Stimulated activated naive B cell treated with anti-CD40 and anti-IgM and Interleukin-4, amounts not matched to agents 10 μg/mL and 1 μg/mL and 100 μg/mL, for 72 hours (primary cell): ENCODE measurements around the gene MACROH2A2.
"Not testable (repeated sequence)": the region's sequence is repeated elsewhere in the genome, so short reads cannot be mapped to it uniquely, and the experiment has no call there.

Experiments
- ATAC-seq, 2 donors: fragments of 150-1000 bp; cut with Tn5 transposase; replicated peaks; 2 replicates each; pipeline ENCODE4 v1.10.0; 2021; ENCODE audit warnings: moderate library complexity in 1 of 2
- DNase-seq: peaks from one replicate; pipeline ENCODE4 v3.0.0; 2021
- H3K27ac Mint-ChIP-seq: one replicate; pipeline ENCODE4 v1.8.0; 2022; ENCODE audit warnings: mild to moderate bottlenecking, mixed read lengths
- H3K27me3 Mint-ChIP-seq, 2 donors: one replicate each; pipeline ENCODE4 v1.8.0; 2022; ENCODE audit warnings: mixed read lengths in 2 of 2
- H3K36me3 Mint-ChIP-seq, 2 donors: one replicate each; pipeline ENCODE4 v1.8.0; 2022; ENCODE audit warnings: mixed read lengths in 2 of 2, mild to moderate bottlenecking in 1 of 2
- H3K4me1 Mint-ChIP-seq, 2 donors: one replicate each; pipeline ENCODE4 v1.8.0; 2022; ENCODE audit warnings: mixed read lengths in 2 of 2, mild to moderate bottlenecking in 1 of 2
- H3K4me3 Mint-ChIP-seq, 2 donors: one replicate each; pipeline ENCODE4 v1.8.0; 2022; ENCODE audit warnings: mild to moderate bottlenecking in 2 of 2, mixed read lengths in 2 of 2, moderate library complexity in 1 of 2
- H3K9me3 Mint-ChIP-seq, 2 donors: one replicate each; pipeline ENCODE4 v1.8.0; 2022; ENCODE audit warnings: mixed read lengths in 2 of 2, mild to moderate bottlenecking in 1 of 2

MACROH2A2 gene

DNA sequence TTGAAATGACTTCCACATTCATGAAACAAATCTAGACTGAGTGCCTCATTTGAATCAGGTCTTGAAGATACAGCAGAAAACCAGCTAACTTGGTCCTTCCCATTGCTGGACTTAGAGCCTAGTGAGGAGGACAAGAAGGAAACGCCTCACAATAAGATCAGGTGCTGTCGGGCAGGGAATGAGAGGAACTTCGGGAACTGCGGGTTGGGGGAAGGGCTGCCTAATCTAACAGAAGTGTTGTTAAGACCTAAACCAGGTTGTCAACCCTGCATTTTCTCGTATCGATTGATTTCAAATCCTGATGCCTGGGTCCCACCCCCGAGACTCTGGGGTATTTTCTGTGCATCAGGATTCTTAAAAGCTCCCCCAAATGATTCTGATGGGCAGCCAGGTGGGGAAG lies 26.3 kb downstream of the MACROH2A2 start:
- no peaks in the 10 kb centered on the region for H3K9me3 Mint-ChIP-seq
- no peak overlapping the region for H3K4me3 Mint-ChIP-seq
- no peak for DNase-seq
- no peaks in the 10 kb centered on the region for H3K4me1 Mint-ChIP-seq
- no peak for ATAC-seq
- no peaks in the 10 kb centered on the region for H3K36me3 Mint-ChIP-seq
- H3K27me3 Mint-ChIP-seq = peaks cover 0 to 4% of the 10 kb centered on the region in 2 donors
- no peak overlapping the region for H3K27ac Mint-ChIP-seq

DNA sequence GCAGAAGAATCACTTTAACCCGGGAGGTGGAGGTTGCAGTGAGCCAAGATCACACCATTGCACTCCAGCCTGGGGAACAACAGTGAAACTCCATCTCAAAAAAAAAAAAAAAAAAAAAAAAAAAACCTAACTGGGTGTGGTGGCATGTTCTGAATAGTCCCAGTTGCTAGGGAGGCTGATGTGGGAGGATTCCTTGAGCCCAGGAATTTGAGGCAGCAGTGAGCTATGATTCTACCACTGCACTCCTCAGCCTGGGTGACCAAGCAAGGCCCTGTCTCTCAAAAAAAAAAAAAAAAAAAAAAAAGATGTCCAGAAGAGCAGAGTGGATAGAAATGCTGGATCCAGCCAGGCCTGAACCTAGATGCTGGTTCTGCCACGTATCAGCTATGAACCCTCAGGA lies 28.1 kb downstream of the MACROH2A2 start:
- not testable (repeated sequence) for DNase-seq, H3K36me3 Mint-ChIP-seq, H3K27me3 Mint-ChIP-seq, H3K27ac Mint-ChIP-seq, H3K9me3 Mint-ChIP-seq, ATAC-seq, H3K4me1 Mint-ChIP-seq, H3K4me3 Mint-ChIP-seq

DNA sequence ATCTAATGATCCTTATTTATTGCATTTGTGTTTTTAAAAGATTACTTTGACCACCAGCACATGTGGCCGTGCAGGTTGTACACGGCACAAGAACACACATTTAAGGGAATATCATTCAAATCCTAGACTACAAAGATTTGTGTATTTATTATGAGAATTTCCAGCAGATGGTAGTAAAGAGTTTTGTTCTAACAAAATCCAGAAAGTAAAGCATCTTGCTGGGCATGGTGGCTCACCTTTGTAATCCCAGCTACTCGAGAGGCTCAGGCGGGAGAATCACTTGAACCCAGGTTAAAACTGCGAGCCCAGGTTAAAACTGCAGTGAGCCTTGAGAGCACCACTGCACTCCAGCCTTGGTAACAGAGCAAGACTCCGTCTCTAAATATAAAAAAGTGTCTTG lies 31.5 kb downstream of the MACROH2A2 start:
- no peak for ATAC-seq
- H3K36me3 Mint-ChIP-seq = no peaks in the 10 kb centered on the region
- H3K27me3 Mint-ChIP-seq = peaks cover 0 to 11% of the 10 kb centered on the region in 2 donors
- no peaks in the 10 kb centered on the region for H3K9me3 Mint-ChIP-seq
- DNase-seq = no peak
- no peak overlapping the region for H3K4me3 Mint-ChIP-seq
- no peaks in the 10 kb centered on the region for H3K4me1 Mint-ChIP-seq
- H3K27ac Mint-ChIP-seq = no peak overlapping the region

DNA sequence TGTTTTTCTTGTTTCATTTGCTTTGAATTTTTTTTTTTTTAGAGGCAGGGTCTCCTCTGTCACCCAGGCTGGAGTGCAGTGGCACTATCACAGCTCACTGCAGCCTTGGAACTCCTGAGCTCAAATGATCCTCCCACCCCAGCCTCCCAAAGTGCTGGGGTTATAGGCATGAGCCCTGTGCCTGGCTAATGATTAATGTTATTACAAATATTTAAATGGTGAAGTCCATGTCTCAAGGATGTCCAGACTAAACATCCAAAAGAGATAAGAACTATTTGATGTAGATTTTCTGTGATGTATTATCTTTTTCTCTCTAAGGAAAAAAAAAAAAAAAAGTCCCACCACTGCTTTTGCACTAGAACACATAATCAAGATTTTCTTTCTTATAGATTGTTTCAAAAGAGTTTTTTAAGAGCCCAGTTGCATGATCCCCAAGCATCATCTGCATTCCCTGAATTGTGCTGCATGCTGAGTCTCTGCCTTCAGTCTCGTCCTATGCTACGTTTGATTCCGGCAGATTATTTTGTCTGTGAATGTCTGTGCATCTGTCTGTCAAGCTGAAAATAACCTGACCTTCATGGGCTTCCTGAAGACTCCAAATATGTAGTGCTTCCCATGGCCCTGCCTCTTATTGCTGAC lies 33.4 kb downstream of the MACROH2A2 start:
- DNase-seq = no peak
- no peak for ATAC-seq
- no peak overlapping the region for H3K27ac Mint-ChIP-seq
- no peak overlapping the region for H3K4me3 Mint-ChIP-seq
- no peaks in the 10 kb centered on the region for H3K36me3 Mint-ChIP-seq
- H3K9me3 Mint-ChIP-seq = no peaks in the 10 kb centered on the region
- no peaks in the 10 kb centered on the region for H3K4me1 Mint-ChIP-seq
- peaks cover 0 to 11% of the 10 kb centered on the region in 2 donors for H3K27me3 Mint-ChIP-seq

DNA sequence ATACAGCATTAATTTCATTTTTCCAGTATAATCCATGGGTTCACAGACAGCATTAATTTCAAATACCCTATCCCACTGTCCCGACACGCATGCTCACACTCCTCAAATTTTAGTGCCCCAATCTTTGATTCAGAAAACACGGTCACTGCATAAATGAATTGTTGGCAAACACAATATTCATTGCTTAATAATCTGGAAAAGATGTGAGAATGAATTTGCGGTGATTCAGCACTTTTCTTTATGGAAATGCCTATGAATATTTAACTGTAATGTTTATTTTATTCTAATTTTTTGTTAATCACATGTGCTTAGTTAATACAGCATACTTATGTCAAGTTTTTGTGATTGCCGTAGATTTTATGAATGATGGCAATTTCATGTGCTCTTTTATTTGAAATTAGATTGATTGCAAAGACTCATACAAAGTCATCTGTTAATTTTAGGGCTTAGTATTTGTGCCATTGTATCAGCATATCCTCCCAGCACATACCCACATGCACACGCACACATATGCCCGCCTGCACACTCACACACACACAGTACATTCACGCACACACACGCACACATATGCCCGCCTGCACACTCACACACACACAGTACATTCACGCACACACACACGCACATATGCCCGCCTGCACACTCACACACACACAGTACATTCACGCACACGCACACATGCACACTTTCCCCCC lies 35.1 kb downstream of the MACROH2A2 start:
- no peak overlapping the region for H3K27ac Mint-ChIP-seq
- H3K4me3 Mint-ChIP-seq = no peak overlapping the region
- H3K4me1 Mint-ChIP-seq = no peaks in the 10 kb centered on the region
- no peaks in the 10 kb centered on the region for H3K36me3 Mint-ChIP-seq
- peaks cover 0 to 7% of the 10 kb centered on the region in 2 donors for H3K27me3 Mint-ChIP-seq
- H3K9me3 Mint-ChIP-seq = no peaks in the 10 kb centered on the region
- ATAC-seq = no peak
- no peak for DNase-seq

DNA sequence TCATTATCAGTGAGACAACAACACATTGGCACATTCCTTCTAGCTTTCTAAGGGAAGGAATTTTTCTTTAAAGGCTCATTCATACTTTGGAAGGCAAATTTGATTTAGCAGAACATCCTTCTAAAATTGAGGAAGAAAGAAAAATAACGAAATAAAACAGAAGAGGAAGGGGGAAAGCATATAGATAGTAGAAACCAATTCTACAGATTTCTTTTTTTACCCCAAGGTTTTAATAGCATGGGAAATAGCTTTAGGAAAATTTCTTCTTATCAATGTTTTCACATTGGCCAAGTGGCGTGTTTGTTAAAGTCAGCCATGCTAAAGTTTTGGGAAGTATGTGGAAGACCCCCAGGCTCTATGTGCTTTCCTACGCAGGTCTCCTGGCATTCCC lies 35.7 kb downstream of the MACROH2A2 start:
- Mint-ChIP-seq H3K9me3 (no peaks in the 10 kb centered on the region), H3K27ac (no peak overlapping the region), H3K4me3 (no peak overlapping the region), H3K36me3 (no peaks in the 10 kb centered on the region), H3K27me3 (peaks cover 0 to 7% of the 10 kb centered on the region in 2 donors), H3K4me1 (no peaks in the 10 kb centered on the region)
- no peak for DNase-seq
- ATAC-seq = no peak

DNA sequence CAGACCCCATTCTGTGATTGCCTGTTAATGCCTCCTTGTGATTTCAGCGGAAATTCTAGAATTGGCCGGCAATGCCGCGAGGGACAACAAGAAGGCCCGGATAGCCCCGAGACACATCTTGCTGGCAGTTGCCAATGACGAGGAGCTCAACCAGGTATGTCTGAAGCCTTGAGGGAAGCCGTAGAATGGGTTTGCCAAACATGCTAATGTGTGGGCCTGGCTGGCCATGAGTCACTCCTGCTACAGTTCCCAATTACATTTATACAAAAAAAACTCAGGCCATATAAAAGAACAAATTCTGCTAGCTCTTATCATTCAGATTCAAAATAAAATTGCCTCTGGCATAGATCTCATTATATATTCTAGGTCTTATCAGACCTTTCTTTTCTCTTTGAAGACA lies 37.4 kb downstream of the MACROH2A2 start:
- H3K27ac Mint-ChIP-seq = no peak overlapping the region
- no peaks in the 10 kb centered on the region for H3K4me1 Mint-ChIP-seq
- H3K27me3 Mint-ChIP-seq = peaks cover 0 to 4% of the 10 kb centered on the region in 2 donors
- DNase-seq (no peak), ATAC-seq (no peak)
- H3K9me3 Mint-ChIP-seq = no peaks in the 10 kb centered on the region
- no peak overlapping the region for H3K4me3 Mint-ChIP-seq
- H3K36me3 Mint-ChIP-seq = no peaks in the 10 kb centered on the region

DNA sequence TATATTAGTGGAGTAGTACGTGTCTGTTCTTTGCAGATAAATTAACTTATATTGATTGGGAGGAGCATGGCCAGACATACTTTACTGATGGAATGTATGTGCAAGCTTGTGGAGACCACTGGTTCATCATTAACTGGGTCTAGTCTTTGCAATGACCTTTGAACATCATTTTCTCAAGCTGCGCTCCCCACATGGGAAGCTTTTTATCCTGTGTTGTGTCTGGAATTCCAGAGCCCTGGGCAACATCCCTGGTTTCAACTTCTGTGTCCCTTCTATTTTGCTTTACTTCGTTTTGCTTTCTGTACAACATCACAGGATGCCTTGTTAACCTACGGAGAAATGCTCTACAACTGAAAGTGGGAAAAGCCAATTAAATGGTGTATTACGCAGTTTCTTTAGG lies 38.3 kb downstream of the MACROH2A2 start:
- Mint-ChIP-seq H3K9me3 (no peaks in the 10 kb centered on the region), H3K27ac (no peak overlapping the region), H3K27me3 (peaks cover 0 to 4% of the 10 kb centered on the region in 2 donors), H3K4me1 (no peaks in the 10 kb centered on the region), H3K4me3 (no peak overlapping the region), H3K36me3 (no peaks in the 10 kb centered on the region)
- ATAC-seq (no peak), DNase-seq (no peak)

DNA sequence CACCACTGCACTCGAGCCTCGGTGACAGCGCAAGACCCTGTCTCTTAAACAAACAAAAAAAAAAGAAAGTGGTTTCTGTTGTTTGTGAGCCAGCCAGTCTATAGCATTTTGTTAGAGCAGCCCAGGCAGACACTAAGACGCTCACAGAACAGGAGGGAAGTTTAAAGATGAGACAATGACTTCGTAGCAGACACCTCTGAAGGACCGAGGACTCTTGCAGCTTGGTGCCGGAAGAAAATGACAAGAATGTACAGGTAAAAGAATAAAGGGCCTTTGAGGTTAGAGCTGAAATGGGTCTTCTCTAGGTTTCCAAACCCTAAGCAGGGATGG lies 39.7 kb downstream of the MACROH2A2 start:
- no peaks in the 10 kb centered on the region for H3K4me1 Mint-ChIP-seq
- no peak overlapping the region for H3K4me3 Mint-ChIP-seq
- peaks cover 0 to 4% of the 10 kb centered on the region in 2 donors for H3K27me3 Mint-ChIP-seq
- H3K36me3 Mint-ChIP-seq = no peaks in the 10 kb centered on the region
- H3K9me3 Mint-ChIP-seq = no peaks in the 10 kb centered on the region
- ATAC-seq (no peak), DNase-seq (no peak)
- no peak overlapping the region for H3K27ac Mint-ChIP-seq

DNA sequence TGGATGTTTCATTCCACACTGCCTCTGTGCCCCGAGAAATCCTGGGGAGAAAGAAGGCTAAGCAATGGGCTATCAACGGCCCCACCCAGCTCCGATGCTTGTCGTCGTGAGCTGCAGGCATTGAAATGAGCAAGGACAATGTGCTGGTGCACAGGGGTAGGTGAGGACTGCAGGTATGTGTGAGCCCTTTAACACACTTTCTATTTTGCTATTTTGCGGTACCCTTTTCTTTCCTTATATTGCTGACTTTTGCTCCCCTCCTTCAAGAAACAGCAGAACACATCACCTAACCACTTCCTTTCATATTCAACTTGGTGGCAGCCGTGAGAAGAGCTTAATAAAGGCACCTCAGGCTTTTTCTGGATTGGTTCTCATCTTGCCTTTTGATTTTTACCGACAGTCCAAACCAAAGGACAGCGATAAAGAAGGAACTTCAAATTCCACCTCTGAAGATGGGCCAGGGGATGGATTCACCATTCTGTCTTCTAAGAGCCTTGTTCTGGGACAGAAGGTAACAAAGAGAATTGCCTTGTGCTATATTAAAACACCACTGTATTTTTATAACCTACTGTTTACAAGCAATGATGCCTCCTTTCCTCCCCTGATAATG lies 40.8 kb downstream of the MACROH2A2 start:
- ATAC-seq (no peak), DNase-seq (no peak)
- H3K4me3 Mint-ChIP-seq = no peak overlapping the region
- H3K36me3 Mint-ChIP-seq = no peaks in the 10 kb centered on the region
- no peak overlapping the region for H3K27ac Mint-ChIP-seq
- H3K27me3 Mint-ChIP-seq = no peaks in the 10 kb centered on the region
- no peaks in the 10 kb centered on the region for H3K9me3 Mint-ChIP-seq
- H3K4me1 Mint-ChIP-seq = no peaks in the 10 kb centered on the region

DNA sequence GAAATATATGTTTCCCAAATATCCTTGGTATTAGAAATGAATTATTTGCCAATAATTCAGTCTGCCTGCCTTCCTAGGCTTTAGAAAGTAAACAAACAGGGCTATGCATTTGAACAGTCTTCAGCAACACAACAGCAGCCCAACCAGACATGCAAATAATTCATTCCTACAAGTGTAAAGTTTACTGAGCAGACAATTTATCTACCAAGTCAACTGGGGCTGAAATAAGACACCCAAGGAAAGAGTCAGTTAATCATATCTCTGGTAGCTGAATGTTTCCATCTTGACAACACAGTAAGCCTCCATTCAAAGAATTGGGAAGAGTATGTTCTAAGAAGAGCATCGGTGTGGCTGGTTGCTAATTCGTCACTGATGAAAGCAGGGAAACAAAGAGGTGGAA lies 41.6 kb downstream of the MACROH2A2 start:
- Mint-ChIP-seq H3K4me3 (no peak overlapping the region), H3K27ac (no peak overlapping the region), H3K4me1 (no peaks in the 10 kb centered on the region), H3K36me3 (peaks cover 0 to 3% of the 10 kb centered on the region in 2 donors), H3K9me3 (no peaks in the 10 kb centered on the region), H3K27me3 (no peaks in the 10 kb centered on the region)
- DNase-seq (no peak), ATAC-seq (no peak)

DNA sequence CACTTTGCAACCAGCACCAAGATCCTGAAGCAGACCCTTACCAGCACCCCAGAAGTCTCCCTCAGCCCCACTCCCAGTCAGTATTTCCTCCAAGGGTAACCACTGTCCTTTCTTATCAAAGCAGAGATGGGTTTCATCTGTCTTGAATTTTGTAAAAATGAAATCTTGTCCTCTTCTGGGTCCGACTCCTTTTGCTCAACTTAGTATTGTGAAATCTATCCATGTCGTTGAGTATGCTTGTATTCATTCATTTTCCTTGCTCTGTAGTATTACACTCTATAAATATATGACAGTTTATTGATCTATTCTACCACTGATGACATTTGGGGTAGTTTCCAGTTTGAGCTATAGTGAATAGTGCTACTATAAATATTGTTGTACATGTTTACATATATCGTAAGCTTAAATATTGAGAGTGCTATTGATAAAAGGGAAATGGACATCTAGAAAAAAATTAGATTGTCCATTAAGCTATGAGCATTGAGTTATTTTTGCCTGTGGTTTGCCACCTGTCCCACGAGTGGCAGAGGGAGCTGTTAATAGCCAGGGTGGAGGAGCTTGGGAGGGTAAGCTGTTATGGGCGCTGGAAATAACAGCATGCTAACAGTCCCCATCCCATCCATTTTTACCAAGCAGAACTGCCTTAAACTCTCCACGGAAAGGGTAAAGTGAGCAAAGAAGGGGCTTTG lies 43.5 kb downstream of the MACROH2A2 start:
- Mint-ChIP-seq H3K4me3 (no peak overlapping the region), H3K9me3 (no peaks in the 10 kb centered on the region), H3K27ac (no peak overlapping the region), H3K36me3 (peaks cover 0 to 5% of the 10 kb centered on the region in 2 donors), H3K27me3 (no peaks in the 10 kb centered on the region), H3K4me1 (no peaks in the 10 kb centered on the region)
- ATAC-seq (no peak), DNase-seq (no peak)

DNA sequence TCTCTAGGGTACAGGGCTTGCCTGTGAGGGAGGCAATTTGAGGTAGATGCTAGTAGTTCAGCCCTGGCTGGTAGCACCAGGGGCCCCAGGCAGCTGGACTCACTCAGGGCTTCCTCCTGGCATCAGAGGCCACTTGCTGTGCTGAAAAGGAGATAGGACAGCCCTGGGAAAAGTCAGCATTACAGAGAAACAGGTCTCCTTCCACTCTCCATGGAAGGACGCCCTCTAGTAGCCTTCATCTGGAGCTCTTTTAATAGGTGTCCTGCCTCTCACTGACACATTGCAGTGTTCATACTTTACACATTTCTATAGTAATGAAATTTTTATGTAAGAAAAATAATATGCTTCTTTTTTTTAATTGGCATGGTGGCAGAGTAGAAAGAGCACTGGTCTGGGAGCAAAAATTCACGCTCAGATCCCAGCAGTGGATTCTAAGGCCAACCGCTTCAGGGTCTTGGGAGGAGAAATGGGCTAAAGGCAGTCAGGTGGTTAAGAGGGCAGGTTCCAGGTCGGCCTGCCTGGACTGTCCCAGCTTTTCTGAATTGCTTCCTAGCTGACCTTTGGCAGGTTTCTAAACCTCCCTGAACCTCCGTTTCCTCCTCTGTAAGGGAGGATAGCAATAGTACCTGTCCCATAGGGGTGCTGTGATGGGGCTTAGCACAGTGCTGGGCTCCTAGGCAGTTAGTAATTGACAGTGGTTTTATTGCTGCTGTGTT lies 44.2 kb downstream of the MACROH2A2 start:
- H3K36me3 Mint-ChIP-seq = peaks cover 0 to 5% of the 10 kb centered on the region in 2 donors

DNA sequence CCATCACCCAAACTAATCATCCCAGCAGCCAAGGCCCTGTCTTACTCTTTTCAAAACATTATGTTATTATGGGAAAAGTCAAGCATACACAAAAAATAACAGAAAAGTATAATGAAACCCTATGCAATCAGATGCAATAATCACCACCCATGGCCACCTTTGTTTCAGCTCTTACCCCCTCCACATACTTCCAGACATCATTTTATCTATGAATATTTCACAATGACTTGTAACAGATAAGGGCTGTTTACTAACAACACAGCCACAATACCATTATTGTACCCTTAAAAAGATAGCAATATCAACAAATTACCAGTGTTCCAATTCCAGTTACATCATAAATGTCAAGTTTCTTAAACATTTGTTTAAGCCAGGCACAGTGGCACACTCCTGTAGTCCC lies 44.8 kb downstream of the MACROH2A2 start:
- ATAC-seq (no peak), DNase-seq (no peak)
- Mint-ChIP-seq H3K27ac (no peak overlapping the region), H3K36me3 (peaks cover 0 to 5% of the 10 kb centered on the region in 2 donors), H3K27me3 (no peaks in the 10 kb centered on the region), H3K9me3 (peaks cover 0 to 4% of the 10 kb centered on the region in 2 donors), H3K4me1 (no peaks in the 10 kb centered on the region), H3K4me3 (no peak overlapping the region)

More for the DNA sequence above, 44.2 kb downstream of the MACROH2A2 start:
- DNase-seq = no peak
- no peak for ATAC-seq
- peaks cover 0 to 4% of the 10 kb centered on the region in 2 donors for H3K9me3 Mint-ChIP-seq
- H3K4me3 Mint-ChIP-seq = no peak overlapping the region
- H3K27me3 Mint-ChIP-seq = no peaks in the 10 kb centered on the region
- H3K4me1 Mint-ChIP-seq = no peaks in the 10 kb centered on the region
- no peak overlapping the region for H3K27ac Mint-ChIP-seq
